Mucosa of stomach (tissue), 1 donor: Measurements from ENCODE around the gene ALLC.
"Not testable (repeated sequence)": the region's sequence is repeated elsewhere in the genome, so short reads cannot be mapped to it uniquely, and the experiment has no call there.

Experiments
- H3K27me3 ChIP-seq: one replicate; pipeline ENCODE4 v1.7.0; 2013; ENCODE audit warnings: mild to moderate bottlenecking, low read length; ENCODE audit not compliant: control insufficient read depth, insufficient read depth
- H3K36me3 ChIP-seq: one replicate; pipeline ENCODE4 v1.7.0; 2013; ENCODE audit warnings: low read length; ENCODE audit not compliant: control insufficient read depth, insufficient read depth
- H3K4me1 ChIP-seq: one replicate; pipeline ENCODE4 v1.7.0; 2013; ENCODE audit warnings: mild to moderate bottlenecking, low read length; ENCODE audit not compliant: control insufficient read depth, insufficient read depth
- H3K4me3 ChIP-seq: one replicate; pipeline ENCODE4 v1.7.0; 2013; ENCODE audit warnings: low read length
- H3K9ac ChIP-seq: one replicate; pipeline ENCODE4 v1.7.0; 2013; ENCODE audit warnings: mild to moderate bottlenecking, low read length, moderate library complexity
- H3K9me3 ChIP-seq: one replicate; pipeline ENCODE4 v1.7.0; 2013; ENCODE audit warnings: mild to moderate bottlenecking, low read length, moderate library complexity; ENCODE audit not compliant: control insufficient read depth
- donor health status: Pancreatic carcinoma.

Gene ALLC

DNA sequence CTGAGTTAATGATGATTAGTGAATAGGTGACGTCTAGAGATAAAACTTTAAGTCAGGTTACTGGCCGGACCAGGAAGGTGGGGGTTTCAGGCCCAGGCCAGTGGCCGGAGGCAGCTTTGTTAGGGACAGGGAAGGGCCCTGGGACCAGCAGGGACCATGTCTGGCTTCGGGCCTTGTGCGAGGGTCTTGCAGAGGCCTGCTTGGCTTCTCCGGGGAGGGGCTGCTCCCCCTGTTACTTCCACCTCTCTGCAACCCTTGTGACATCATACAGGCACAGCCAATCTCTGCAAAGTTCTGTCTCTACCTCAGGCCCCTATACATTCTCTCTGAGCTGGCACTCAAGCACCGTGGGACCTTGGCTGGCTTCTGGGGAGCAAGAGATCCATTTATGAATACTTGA lies at the start of gene ALLC:
Gene ALLC, plus strand, starts transcription at position 320 of the 400 bp plus-strand sequence. CDS start 12,958 bp downstream, outside the sequence.
- no peaks in the 10 kb centered on the region for H3K27me3 ChIP-seq
- no peaks in the 10 kb centered on the region for H3K9me3 ChIP-seq
- no peaks in the 10 kb centered on the region for H3K36me3 ChIP-seq
- no peak within 1 kb of the TSS for H3K4me3 ChIP-seq
- H3K9ac ChIP-seq = no peak within 1 kb of the TSS
- H3K4me1 ChIP-seq = no peaks in the 10 kb centered on the region

DNA sequence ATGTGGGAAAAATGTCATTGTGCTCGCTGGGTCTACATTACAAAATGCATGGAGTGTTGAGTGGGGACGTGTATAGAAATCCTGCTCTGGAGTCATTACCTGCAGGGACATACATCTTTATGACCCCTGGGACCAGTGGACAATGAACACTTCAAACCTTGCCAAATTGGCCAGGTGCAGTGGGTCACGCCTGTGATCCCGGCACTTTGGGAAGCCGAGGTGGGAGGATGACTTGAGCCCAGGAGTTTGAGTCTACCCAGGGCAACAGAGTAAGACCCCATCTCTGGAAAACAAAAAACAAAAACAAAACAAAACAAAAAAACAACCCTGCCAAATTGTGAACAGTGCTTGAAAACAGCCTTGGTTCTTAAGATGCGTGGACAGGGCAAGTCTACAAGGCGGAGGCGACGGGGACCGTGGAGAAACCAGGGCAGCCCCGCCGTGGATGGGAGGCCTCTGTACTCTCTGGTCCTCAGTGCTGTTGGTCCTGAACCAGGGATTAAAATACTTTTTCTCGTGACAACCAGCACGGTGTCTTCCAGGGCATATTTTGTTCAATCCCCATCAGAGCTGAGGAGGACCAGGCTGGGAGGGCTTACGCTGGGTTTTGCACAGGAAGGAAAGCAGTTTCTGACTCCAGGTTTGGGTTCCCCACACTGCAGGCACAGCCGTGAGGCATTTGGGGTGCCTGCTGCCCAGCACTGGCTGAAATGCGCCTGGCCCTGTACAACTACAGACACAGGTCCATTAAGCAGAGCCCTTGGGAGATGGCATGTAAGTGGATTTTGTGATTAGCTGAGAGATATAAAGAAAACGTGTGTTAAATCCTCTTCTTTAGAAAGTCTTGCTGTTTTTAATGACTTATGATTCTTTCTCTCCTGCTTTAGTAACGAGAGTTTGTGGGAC lies 49.4 kb upstream of the ALLC start:
- H3K9ac ChIP-seq = no peak overlapping the region
- H3K4me1 ChIP-seq = no peaks in the 10 kb centered on the region
- H3K27me3 ChIP-seq = no peaks in the 10 kb centered on the region
- no peaks in the 10 kb centered on the region for H3K9me3 ChIP-seq
- no peak overlapping the region for H3K4me3 ChIP-seq
- no peaks in the 10 kb centered on the region for H3K36me3 ChIP-seq

DNA sequence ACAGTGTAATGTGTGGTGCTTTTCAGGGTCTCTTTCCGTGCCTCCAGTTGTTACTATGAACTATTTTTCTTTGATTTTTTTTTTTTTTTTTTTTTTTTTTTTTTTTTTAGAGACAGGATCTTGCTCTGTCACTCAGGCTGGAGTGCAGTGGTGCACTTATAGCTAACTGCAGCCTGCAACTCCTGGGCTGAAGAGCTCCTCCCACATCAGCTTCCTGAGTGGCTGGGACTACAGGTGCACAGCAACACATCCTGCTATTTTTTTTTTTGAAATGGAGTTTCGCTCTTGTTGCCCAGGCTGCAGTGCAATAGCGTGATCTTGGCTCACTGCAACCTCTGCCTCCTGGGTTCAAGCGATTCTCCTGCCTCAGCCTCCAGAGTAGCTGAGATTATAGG lies 48.7 kb upstream of the ALLC start:
- H3K4me1 ChIP-seq, H3K27me3 ChIP-seq, H3K36me3 ChIP-seq, H3K9me3 ChIP-seq, H3K4me3 ChIP-seq, H3K9ac ChIP-seq: not testable (repeated sequence)

DNA sequence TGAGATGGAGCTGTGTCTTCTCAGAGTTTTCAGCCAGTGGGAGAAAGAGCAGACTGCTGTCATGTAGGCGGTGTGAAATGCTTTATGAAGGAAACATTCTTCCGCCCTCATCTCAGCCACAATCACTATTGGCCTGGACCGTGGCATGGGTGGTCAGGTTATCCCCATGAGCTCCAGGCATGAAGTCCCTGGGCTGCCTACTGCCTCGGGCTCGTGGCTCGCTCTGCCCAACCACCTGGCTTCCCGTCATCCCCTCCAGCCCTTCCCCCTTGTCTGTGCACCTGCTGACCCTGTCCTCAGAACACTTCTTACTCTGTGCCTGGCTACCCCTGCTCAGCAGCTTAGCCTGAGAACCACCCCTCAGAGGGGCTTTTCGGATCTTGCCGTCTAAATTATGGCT lies 47.6 kb upstream of the ALLC start:
- Histone ChIP-seq H3K9me3 (no peaks in the 10 kb centered on the region), H3K4me1 (no peaks in the 10 kb centered on the region), H3K9ac (no peak overlapping the region), H3K4me3 (no peak overlapping the region), H3K27me3 (no peaks in the 10 kb centered on the region), H3K36me3 (no peaks in the 10 kb centered on the region)

DNA sequence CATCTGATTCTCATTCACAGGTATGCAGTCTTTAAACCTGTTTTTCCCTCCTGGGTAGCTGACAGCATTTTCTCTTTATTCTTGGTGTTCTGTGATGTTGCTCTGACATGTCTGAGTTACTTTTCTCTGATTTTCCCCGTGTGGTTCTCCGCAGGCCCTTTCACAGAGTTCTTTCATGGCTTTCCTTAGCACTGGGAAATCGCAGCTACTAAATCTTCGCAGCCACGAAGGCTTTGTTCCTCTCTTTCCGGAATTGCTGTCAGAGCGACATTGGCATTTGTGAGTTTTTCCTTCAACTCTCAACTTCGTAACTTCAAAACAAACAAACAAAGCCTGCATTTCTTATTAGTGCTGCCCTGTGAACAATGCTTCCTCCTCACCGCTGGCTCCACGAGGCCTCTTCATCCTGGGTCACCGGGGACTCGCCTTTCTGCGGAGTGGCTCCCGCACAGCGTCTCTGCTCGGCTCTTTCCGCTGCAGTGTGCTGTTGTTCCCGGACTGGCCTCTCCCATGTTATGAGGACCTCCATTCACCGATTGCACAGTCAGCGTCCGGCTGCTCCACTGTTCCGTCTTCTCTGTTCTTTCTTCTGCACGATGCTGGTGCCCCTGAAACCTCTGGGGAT lies 47.0 kb upstream of the ALLC start:
- Histone ChIP-seq H3K4me3 (no peak overlapping the region), H3K9ac (no peak overlapping the region), H3K36me3 (no peaks in the 10 kb centered on the region), H3K27me3 (no peaks in the 10 kb centered on the region), H3K9me3 (no peaks in the 10 kb centered on the region), H3K4me1 (no peaks in the 10 kb centered on the region)

DNA sequence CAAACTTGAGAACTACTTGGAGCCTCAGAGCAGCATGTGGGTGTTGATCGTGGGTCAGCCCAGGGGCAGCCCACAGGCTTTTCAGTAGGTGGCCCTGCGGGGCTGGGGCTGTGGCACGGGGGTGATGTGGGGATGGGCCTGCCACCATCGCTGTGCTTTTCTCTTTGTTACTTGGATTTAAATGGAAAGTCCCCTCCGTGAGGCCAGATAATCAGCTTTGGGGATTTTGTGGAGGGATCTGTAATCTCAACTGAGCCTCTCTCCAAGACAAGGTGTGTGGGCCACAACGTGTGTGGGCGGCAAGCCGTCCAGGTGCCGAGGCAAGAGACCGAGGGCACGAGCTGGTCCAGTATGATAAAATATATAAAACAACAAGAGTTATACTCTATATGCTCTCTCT lies 46.4 kb upstream of the ALLC start:
- Histone ChIP-seq H3K9me3 (no peaks in the 10 kb centered on the region), H3K9ac (no peak overlapping the region), H3K27me3 (no peaks in the 10 kb centered on the region), H3K36me3 (no peaks in the 10 kb centered on the region), H3K4me3 (no peak overlapping the region), H3K4me1 (no peaks in the 10 kb centered on the region)

DNA sequence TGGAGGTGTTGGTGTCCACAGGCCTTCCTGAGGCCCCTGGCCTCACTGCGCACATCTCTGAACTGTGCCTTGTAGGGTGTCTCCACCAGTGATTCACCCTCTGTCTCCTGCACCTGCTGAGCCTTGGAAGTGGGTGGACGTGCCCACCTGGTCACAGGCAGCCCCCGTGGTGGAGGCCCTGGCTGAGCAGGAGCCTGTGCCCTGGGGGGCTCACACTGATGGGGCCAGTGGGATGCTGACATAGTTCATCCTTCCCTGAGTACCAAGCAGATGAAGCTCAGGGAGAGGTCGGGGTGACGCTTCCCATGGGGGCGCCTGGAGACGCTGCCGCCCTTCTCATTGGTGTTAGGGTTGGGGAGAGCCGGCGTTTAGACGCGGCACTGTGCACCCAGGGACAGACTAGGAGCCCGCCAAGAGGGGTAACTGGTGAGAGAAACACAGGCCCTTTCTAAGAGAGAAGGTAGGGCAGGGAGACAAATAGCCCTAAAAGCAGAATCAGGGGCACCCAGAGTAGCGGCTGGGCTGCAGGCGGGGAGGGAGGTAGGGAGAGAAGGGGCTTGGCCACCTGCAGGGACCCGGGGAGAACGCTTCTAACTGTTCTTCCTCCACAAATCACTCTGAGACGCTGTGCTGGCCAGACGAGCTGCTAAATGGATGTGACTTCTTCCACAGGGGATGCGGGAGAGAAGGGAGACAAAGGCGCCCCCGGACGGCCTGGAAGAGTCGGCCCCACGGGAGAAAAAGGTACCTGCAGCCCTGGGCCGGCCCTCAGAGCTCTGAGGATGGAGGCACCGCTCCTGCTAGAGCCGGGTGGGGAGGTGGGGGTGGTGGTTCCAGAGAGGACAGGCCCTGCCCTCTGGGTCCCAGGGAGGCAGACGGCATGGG lies 45.1 kb upstream of the ALLC start:
- no peaks in the 10 kb centered on the region for H3K36me3 ChIP-seq
- no peaks in the 10 kb centered on the region for H3K27me3 ChIP-seq
- H3K9me3 ChIP-seq = no peaks in the 10 kb centered on the region
- H3K4me3 ChIP-seq = no peak overlapping the region
- no peak overlapping the region for H3K9ac ChIP-seq
- H3K4me1 ChIP-seq = no peaks in the 10 kb centered on the region

DNA sequence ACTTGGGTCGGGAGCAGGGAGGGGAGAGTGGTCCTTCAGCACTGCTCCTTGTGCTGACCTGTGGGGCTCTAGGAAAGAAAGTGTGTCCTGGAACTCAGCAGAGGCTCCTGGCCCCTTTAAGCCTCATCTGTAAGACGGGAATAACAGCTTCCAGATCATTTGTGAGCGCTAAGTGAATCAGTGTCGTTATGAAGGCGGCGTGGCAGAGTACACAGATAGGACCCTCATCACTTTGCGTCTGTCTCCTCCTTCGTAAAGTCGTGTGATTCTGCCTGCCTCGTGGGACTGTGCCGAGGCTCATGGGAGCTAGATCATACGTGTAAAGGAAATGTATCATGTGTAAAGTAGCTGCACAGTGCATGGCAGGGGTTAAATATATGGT lies 44.5 kb upstream of the ALLC start:
- Histone ChIP-seq H3K36me3 (no peaks in the 10 kb centered on the region), H3K9ac (no peak overlapping the region), H3K4me3 (no peak overlapping the region), H3K9me3 (no peaks in the 10 kb centered on the region), H3K4me1 (no peaks in the 10 kb centered on the region), H3K27me3 (no peaks in the 10 kb centered on the region)

DNA sequence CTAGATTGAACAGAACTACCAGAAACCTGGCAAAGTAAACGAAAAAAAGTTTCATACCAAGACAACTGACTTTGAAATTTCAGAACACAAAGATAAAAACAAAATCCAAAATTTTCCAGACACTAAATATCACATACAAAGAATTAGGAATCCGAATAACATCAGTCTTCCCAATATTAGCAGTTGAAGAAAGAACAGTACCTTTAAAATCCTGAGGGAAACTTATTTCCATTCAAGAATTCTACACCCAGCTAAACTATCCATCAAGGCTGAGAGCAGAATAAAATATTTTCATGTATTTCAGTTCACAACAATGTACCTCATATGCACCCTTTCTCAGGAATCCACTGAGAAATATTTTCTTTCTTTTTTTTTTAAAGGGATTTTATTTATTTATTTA lies 43.3 kb upstream of the ALLC start:
- not testable (repeated sequence) for H3K9ac ChIP-seq, H3K4me3 ChIP-seq, H3K27me3 ChIP-seq, H3K4me1 ChIP-seq, H3K36me3 ChIP-seq, H3K9me3 ChIP-seq

DNA sequence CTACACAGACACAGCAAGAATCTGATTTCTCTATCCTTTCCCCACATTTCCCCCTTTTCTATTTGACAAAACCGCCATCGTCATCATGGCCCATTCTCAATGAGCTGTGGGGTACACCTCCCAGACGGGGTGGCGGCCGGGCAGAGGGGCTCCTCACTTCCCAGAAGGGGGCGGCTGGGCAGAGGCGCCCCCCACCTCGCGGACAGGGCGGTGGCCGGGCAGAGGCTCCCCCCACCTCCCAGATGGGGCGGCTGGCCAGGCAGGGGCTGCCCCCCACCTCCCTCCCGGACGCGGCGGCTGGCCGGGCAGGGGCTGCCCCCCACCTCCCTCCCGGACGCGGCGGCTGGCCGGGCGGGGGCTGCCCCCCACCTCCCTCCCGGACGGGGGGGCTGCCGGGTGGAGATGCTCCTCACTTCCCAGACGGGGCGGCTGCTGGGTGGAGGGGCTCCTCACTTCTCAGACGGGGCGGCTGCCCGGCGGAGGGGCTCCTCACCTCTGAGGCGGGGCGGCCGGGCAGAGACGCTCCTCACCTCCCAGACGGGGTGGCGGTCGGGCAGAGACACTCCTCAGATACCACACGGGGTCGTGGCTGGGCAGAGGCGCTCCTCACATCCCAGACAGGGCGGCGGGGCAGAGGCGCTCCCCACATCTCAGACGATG lies 42.3 kb upstream of the ALLC start:
- H3K9me3 ChIP-seq, H3K4me1 ChIP-seq, H3K9ac ChIP-seq, H3K27me3 ChIP-seq, H3K4me3 ChIP-seq, H3K36me3 ChIP-seq: not testable (repeated sequence)

DNA sequence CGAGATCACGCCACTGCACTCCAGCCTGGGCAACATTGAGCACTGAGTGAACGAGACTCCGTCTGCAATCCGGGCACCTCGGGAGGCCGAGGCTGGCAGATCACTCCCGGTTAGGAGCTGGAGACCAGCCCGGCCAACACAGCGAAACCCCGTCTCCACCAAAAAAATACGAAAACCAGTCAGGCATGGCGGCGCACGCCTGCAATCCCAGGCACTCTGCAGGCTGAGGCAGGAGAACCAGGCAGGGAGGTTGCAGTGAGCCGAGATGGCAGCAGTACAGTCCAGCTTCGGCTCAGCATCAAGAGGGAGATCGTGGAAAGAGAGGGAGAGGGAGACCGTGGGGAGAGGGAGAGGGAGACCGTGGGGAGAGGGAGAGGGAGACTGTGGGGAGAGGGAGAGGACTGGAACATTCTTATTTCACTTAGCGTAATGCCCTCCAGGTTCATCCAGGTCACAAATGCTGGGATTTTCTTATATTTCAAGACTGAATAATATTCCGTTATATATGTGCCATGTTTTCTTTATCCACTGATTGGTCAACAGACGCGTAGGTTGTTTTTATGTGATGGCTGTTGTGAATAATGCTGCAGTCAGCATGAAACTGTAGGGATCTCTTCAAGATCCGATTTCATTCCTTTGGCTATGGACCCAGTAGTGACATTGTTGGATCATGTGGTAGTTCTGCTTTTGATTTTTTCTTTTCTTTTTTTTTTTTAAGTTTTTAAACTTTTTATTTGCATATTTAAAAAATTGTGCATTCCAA lies 41.4 kb upstream of the ALLC start:
- H3K9me3 ChIP-seq, H3K27me3 ChIP-seq, H3K4me3 ChIP-seq, H3K9ac ChIP-seq, H3K36me3 ChIP-seq, H3K4me1 ChIP-seq: not testable (repeated sequence)
